ENCODE measurements around the gene ITGA11.

Gene ITGA11

DNA sequence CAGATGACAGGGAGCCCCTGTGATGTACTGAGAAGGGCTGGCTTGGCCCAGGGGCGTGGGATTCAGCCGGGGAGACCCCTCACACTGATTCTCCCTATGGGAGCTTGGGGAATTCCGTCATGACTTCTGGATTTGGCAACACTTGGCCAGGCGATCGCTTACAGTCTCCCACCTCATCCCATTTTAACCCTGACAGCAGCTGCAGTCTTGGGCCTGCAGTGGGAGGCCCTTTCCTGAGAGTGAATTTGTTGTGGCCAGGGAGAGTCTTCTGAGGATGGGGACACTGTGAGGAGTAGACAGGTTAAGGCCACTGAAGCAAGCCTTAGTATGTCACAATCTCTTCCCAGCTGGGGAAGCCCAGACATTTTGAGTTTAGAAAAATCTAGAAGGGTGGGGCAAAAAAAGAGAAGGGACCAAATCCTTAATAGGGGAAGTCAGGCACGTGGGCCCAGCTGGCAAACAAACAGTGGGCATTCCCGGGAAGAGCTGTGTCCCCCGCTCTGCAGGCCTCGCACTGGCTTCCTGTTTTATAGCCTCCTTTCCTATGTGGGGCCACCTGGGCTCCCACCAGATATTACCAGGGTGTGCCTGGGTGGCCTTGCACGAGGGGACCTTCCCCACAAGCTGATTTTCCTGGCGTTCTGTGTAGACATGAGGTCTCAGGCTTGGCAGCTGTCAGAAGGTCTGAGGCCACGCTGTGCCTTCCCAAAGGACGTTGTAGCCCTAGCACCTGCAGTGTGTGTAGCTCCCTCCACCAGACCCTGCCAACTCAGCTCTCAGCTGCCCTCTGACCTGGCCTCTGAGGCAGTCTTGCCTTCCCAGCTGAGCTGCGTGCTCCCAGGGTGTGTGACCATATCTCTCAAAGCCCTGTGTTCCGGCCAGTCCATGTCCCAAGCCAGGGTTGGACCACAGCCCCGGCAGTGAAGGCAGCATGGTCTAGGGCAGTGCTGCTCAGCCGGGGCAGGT, 89.9 kb downstream of the ITGA11 start:
- Histone ChIP-seq H3K36me3 (replicated peaks) (no peaks in the 10 kb centered on the region), H3K4me1 (no peaks in the 10 kb centered on the region), H3K4me3 (no peak overlapping the region), H3K9me3 (no peaks in the 10 kb centered on the region), H3K27me3 (ENCODE audit: low read depth) (peaks cover 9% of the 10 kb centered on the region; the same call in 1 of the 2 replicates)
- no peak for DNase-seq (ENCODE audit: low spot score in 2 of 2)
- in situ Hi-C loops (cut with MboI; ENCODE audit: low sequenced_read_pairs), result no loop called here

DNA sequence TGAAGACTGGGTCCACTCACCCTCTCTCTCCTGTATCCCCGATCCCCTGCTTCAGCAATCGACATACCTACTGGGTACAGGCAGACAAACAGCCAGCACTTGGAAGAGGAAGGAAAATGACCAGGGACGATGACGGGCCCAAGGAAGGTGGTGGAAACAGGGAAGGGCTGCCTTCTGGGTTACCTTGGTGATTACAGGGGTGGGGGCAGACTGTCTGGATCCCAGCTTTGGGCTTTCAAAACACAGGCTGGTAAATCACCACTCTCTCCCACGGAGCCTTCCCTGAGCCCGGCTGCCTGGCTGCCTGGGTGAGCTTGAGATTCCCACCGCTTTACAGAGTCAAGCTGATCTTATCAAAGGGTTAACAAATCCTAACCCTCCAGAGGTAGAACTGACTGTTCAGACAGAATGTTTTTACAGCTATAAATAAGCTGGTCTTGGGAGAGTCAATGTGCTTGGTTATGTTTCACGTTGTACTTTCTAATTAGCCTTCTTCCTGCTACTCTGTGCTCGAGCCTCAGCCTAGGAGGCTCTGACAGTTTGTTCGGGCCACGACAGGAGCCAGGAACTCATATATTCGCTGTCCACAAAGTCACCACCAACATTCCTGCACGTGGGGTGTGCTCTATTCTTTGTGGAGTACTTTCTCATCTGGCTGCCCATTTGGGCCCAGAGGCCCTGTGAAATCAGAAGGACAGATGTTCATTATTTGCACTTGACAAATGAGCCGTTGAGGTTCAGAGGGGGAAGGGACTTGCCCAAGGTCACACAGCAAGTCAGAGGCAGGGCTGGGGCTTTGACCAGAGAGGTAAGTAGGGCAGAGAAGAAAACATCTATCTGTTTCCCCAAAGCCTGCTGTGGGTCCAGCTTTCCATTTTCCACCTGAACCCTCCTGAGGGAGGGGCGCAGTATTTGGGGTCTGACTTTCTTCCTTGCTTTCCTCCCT, 91.0 kb downstream of the ITGA11 start:
- in situ Hi-C loops (cut with MboI; ENCODE audit: low sequenced_read_pairs), result no loop called here
- Histone ChIP-seq H3K9me3 (no peaks in the 10 kb centered on the region), H3K27me3 (ENCODE audit: low read depth) (peaks cover 7% of the 10 kb centered on the region; the same call in 1 of the 2 replicates), H3K36me3 (replicated peaks) (no peaks in the 10 kb centered on the region), H3K4me1 (no peaks in the 10 kb centered on the region), H3K4me3 (no peak overlapping the region)
- no peak for DNase-seq (ENCODE audit: low spot score in 2 of 2)

DNA sequence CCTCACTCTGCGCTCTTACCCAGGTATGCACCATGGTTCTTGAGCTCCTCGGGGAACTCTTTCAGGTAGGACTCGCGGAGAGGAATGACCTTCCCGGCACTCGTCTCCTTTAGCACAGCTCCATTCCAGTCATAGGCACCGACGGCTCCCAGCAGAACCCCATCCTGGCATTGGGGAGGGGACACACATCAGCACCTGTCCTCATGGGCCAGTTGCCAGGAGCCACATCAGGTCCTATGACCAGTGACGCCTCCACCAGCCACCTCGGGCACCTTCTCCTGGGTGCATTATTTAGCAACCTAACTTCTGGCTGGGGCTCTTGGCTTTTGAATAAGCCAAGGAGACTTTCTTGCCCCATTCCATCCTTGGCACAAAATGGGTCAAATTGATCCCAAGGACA, 92.5 kb downstream of the ITGA11 start:
- H3K4me3 ChIP-seq, result no peak overlapping the region
- in situ Hi-C loops (cut with MboI; ENCODE audit: low sequenced_read_pairs), result no loop called here
- no peak for DNase-seq (ENCODE audit: low spot score in 2 of 2)
- H3K27me3 ChIP-seq (ENCODE audit: low read depth), result peaks cover 11% of the 10 kb centered on the region; the same call in 1 of the 2 replicates
- H3K4me1 ChIP-seq, result no peaks in the 10 kb centered on the region
- H3K9me3 ChIP-seq, result no peaks in the 10 kb centered on the region
- H3K36me3 ChIP-seq (replicated peaks), result no peaks in the 10 kb centered on the region

DNA sequence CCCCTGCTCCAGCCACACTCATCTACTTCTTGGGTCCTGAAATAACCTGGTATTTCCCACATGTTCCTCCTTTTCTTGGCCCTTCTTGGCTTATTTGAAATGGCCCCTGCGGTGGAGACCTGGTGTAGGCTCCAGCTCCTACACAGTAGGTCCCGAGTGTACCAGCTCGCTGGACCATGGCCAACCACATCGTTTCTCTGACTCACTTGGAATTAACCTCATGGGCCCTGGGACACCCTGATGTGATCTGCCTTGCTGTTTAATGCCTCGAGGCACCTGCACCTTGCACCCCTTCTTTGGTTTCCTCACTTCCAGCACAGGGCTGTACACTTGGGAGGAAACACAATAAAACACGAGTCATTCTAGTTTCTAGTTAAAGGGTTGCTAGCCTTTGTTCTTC, 94.1 kb downstream of the ITGA11 start:
- H3K4me3 ChIP-seq, result no peak overlapping the region
- no peak for DNase-seq (ENCODE audit: low spot score in 2 of 2)
- no peaks in the 10 kb centered on the region for H3K9me3 ChIP-seq

DNA sequence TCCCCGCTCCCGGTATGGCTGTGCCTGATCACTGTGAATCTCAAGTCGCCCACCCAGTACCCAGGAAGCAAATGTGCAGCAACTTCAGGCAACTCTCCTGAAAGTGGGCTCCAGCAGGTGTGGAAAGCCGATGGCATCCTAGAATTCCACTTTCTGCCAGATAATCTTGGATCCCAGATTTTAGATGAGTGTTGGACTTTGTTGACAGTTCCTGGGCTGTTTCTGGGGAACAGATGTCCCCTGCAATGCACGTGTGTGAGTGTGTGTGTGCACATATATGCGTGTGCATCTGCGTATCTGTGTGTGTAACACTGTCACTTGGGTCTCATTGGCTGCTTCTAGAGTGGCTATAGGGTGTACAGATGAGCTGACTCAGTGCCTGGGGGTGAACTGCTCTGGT, 95.4 kb downstream of the ITGA11 start:
- in situ Hi-C loops (cut with MboI; ENCODE audit: low sequenced_read_pairs), result no loop called here
- no peak for DNase-seq (ENCODE audit: low spot score in 2 of 2)
- H3K4me3 ChIP-seq, result no peak overlapping the region

More for the DNA sequence above, 94.1 kb downstream of the ITGA11 start:
- in situ Hi-C loops (cut with MboI; ENCODE audit: low sequenced_read_pairs), result no loop called here
- Histone ChIP-seq H3K36me3 (replicated peaks) (no peaks in the 10 kb centered on the region), H3K27me3 (ENCODE audit: low read depth) (peaks cover 14% of the 10 kb centered on the region; the same call in 1 of the 2 replicates), H3K4me1 (no peaks in the 10 kb centered on the region)

DNA sequence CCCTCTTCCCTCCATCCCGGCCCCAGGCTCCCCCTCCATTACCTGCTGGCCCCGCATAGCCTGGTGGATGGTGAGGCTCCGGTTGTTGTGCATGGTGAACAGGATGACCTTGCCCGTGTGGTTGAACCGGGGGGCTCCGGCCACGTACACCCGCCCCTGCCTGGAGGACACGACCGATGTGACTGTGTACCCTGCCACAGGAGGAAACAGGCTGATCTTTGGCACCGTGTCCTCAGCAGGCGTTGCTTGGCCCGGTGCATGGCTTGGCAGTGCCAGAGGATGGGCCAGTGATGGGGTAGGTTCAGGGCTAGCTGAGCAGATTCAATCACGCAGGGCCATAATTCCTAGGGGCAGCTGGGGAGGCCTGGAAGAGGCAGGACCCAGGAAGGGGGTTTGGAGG, 96.3 kb downstream of the ITGA11 start:
- in situ Hi-C loops (cut with MboI; ENCODE audit: low sequenced_read_pairs), result no loop called here
- H3K4me1 ChIP-seq, result no peaks in the 10 kb centered on the region
- H3K36me3 ChIP-seq (replicated peaks), result no peaks in the 10 kb centered on the region
- DNase-seq (ENCODE audit: low spot score in 2 of 2), result no peak
- H3K27me3 ChIP-seq (ENCODE audit: low read depth), result peaks cover 32% of the 10 kb centered on the region
- H3K4me3 ChIP-seq, result no peak overlapping the region
- no peaks in the 10 kb centered on the region for H3K9me3 ChIP-seq

More for the DNA sequence above, 95.4 kb downstream of the ITGA11 start:
- Histone ChIP-seq H3K9me3 (no peaks in the 10 kb centered on the region), H3K27me3 (ENCODE audit: low read depth) (peaks cover 23% of the 10 kb centered on the region), H3K4me1 (no peaks in the 10 kb centered on the region), H3K36me3 (replicated peaks) (no peaks in the 10 kb centered on the region)

DNA sequence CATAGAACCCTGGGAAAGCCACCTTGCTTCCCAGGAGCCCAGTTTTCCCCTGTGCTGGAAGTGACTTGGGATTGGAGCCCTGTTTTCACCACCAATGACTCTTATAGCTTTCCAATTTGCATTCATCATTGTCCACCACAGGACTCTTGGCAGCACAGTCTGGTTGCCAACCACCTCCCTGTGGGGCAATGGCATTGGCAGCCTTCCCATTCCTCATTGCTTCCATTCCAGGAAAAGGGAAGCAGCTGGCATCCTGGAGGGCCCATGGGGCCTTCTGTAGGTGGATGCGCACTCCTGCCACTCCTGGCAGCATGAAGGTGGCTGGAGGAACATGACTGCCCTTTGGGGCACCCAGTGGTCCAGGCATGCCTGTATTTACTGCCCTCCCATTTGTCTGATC, 96.7 kb downstream of the ITGA11 start:
- no peak for DNase-seq (ENCODE audit: low spot score in 2 of 2)
- Histone ChIP-seq H3K27me3 (ENCODE audit: low read depth) (peaks cover 35% of the 10 kb centered on the region), H3K4me1 (no peaks in the 10 kb centered on the region), H3K4me3 (no peak overlapping the region), H3K9me3 (no peaks in the 10 kb centered on the region), H3K36me3 (replicated peaks) (no peaks in the 10 kb centered on the region)
- in situ Hi-C loops (cut with MboI; ENCODE audit: low sequenced_read_pairs), result no loop called here

DNA sequence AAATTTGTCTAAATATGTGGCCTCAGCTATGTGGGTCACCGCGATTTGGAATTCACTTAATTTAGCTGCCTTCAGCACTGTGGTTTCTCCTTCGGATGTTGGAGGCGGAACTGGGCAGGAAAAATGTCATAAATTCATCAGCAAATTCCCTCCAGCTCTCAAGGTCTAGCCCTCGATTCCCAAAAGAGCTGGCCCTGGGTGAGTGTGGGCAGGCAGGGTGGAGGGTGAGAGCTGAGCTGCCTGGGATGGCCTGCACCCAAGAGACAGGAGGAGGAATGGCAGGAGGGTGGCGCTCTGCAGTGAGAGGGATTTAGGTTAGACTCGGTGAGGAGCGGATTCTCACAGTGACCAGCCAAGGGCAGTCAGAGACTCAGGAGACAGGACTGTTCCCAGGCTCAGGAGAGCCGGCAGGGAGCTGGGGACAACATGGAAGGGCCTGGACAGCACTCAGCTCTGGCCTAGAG, 97.3 kb downstream of the ITGA11 start:
- no peaks in the 10 kb centered on the region for H3K36me3 ChIP-seq (replicated peaks)
- H3K4me1 ChIP-seq, result no peaks in the 10 kb centered on the region
- H3K27me3 ChIP-seq (ENCODE audit: low read depth), result peaks cover 40% of the 10 kb centered on the region
- in situ Hi-C loops (cut with MboI; ENCODE audit: low sequenced_read_pairs), result no loop called here
- H3K9me3 ChIP-seq, result no peaks in the 10 kb centered on the region
- no peak overlapping the region for H3K4me3 ChIP-seq
- DNase-seq (ENCODE audit: low spot score in 2 of 2), result no peak

DNA sequence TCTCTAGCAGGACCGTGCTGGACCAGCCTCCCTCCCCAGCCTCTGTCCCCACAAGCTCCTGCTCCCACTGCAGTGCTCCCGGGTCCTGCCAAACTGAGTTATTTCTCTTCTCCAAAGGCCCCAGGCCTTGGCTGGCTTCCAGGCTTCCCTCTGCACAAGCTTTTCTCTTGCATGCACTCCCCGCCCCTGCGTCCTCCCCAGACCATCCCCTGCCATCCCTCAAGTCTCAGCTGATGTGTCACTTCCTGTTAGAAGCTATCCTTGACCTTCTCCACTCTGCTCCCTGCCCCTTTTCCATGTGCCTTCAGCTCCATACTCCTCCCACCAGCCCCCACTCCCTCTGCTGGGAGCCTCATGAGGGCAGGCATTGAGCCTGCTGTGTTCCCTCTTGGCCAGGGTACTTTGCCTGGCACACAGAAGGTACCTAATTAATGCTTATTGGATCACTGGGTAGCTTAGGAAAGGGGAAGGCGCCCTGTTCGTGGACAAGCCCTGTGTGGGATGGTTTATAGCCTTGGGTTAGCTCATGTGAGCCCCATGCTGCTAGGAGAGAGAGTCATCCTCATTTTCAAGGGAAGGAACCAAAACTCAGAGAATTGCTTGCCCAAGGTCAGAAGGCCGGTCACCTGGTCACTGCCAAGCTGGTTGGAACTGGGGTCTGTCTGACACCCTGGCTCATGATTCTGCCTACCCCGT, 98.0 kb downstream of the ITGA11 start:
- Histone ChIP-seq H3K4me3 (no peak overlapping the region), H3K36me3 (replicated peaks) (no peaks in the 10 kb centered on the region), H3K27me3 (ENCODE audit: low read depth) (peaks cover 42% of the 10 kb centered on the region), H3K4me1 (no peaks in the 10 kb centered on the region), H3K9me3 (no peaks in the 10 kb centered on the region)
- DNase-seq (ENCODE audit: low spot score in 2 of 2), result peak in 1 of 2 experiments; percentile 50
- in situ Hi-C loops (cut with MboI; ENCODE audit: low sequenced_read_pairs), result no loop called here

DNA sequence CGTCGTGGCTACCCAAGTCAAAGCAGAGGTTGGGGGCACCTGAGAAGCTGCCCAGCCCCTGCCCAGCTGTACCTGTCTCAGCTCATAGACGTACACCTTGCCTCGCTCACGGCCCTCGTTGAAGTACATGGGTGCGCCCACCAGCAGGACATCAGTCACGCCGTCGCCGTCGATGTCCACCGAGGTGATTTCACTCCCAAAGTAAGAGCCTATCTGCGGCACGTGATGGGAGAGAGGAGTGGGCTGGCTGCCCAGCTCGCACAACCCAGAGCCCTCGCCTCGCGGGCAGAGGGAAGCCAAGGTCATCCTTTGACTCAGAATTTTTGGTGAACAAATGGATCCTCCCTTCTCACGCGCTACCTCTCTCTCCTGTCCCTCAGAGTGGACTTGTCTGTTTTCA, 99.7 kb downstream of the ITGA11 start:
- in situ Hi-C loops (cut with MboI; ENCODE audit: low sequenced_read_pairs), result no loop called here
- H3K27me3 ChIP-seq (ENCODE audit: low read depth), result peaks cover 51% of the 10 kb centered on the region
- H3K4me1 ChIP-seq, result no peaks in the 10 kb centered on the region
- H3K4me3 ChIP-seq, result no peak overlapping the region
- DNase-seq (ENCODE audit: low spot score in 2 of 2), result no peak
- no peaks in the 10 kb centered on the region for H3K9me3 ChIP-seq
- H3K36me3 ChIP-seq (replicated peaks), result no peaks in the 10 kb centered on the region

DNA sequence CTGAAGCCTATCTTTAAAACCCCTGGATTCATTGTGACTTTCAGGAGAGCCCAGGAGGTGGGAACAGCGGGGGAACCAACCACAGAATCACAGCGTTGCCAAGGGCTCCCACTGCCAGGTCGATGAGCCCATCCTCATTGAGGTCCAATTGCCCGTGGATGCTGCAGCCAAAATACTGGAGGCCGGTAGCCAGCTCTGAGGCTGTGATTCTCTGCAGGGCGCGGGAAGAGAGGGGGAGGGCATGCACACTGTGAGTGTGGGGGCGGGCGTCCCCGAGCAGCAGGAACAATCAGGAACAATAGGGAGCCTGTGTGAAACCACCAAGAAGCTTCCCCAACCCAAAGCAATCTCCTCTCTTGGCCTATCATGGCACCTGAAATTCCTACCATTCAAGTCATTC, 101.1 kb downstream of the ITGA11 start:
- Histone ChIP-seq H3K27me3 (ENCODE audit: low read depth) (peaks cover 65% of the 10 kb centered on the region), H3K4me1 (no peaks in the 10 kb centered on the region), H3K36me3 (replicated peaks) (no peaks in the 10 kb centered on the region), H3K4me3 (no peak overlapping the region), H3K9me3 (no peaks in the 10 kb centered on the region)
- no peak for DNase-seq (ENCODE audit: low spot score in 2 of 2)
- in situ Hi-C loops (cut with MboI; ENCODE audit: low sequenced_read_pairs), result no loop called here

DNA sequence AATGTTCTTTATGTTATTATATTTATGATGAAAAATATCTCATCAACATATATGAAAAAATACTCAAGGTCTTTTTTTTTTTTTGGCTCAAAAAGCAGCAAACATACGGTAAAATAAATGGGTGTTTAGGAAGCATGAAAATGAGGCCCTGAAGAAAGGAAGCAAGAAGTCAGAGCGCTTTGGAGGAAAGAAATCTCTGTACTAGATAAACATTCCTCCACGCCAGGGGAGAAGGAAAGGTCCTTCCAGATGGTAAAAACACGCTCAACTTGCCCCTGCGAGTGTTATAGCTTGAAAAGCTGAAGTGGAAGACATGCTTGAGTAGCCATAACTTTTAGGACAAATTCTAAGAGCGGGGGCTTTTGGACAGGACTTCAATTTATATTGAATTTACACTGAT, 101.5 kb downstream of the ITGA11 start:
- Histone ChIP-seq H3K36me3 (replicated peaks) (no peaks in the 10 kb centered on the region), H3K4me1 (no peaks in the 10 kb centered on the region), H3K9me3 (no peaks in the 10 kb centered on the region), H3K27me3 (ENCODE audit: low read depth) (peaks cover 69% of the 10 kb centered on the region), H3K4me3 (no peak overlapping the region)
- no peak for DNase-seq (ENCODE audit: low spot score in 2 of 2)
- in situ Hi-C loops (cut with MboI; ENCODE audit: low sequenced_read_pairs), result no loop called here

DNA sequence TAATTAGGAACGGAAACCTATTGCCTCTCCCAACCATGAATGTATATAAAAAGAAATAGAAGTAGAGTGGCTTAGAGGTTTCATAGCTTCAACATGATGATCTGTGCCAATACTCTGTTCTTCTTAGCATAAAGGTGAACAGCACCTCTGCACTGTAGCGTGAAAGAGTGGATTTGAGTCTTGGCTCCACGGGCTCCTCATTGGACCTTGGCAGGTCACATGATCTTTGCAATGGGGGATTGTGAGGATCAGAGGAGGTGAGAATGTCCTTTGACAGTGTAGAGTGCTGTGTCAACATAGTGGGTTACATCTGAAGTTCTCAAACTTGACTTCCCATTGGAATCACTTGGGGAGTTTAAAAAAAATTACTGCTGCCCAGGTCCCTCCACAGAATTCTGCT, 103.0 kb downstream of the ITGA11 start:
- no peak for DNase-seq (ENCODE audit: low spot score in 2 of 2)
- Histone ChIP-seq H3K4me1 (no peaks in the 10 kb centered on the region), H3K4me3 (no peak overlapping the region), H3K27me3 (ENCODE audit: low read depth) (peaks cover 78% of the 10 kb centered on the region), H3K36me3 (replicated peaks) (no peaks in the 10 kb centered on the region), H3K9me3 (no peaks in the 10 kb centered on the region)
- in situ Hi-C loops (cut with MboI; ENCODE audit: low sequenced_read_pairs), result no loop called here

Measured in HAP-1 (cell line).